DND-41 (cell line): Measurements from ENCODE around the gene ARSJ.
"Not testable (repeated sequence)": the region's sequence is repeated elsewhere in the genome, so short reads cannot be mapped to it uniquely, and the experiment has no call there.

ENCODE experiments used
- EZH2 ChIP-seq: IDR thresholded peaks from 3 replicates; pipeline ENCODE4 v1.6.1; 2012; ENCODE audit warnings: borderline replicate concordance, low read depth, mild to moderate bottlenecking, moderate library complexity, low read length, inconsistent platforms; ENCODE audit not compliant: severe bottlenecking
- TF ChIP-seq, protein P1 (sequence below): IDR thresholded peaks from 2 replicates; pipeline ENCODE4 v1.5.1; 2012; ENCODE audit warnings: borderline replicate concordance, low read length, moderate library complexity, mild to moderate bottlenecking; ENCODE audit not compliant: poor library complexity, severe bottlenecking; ENCODE audit errors: extremely low read depth

DNA sequence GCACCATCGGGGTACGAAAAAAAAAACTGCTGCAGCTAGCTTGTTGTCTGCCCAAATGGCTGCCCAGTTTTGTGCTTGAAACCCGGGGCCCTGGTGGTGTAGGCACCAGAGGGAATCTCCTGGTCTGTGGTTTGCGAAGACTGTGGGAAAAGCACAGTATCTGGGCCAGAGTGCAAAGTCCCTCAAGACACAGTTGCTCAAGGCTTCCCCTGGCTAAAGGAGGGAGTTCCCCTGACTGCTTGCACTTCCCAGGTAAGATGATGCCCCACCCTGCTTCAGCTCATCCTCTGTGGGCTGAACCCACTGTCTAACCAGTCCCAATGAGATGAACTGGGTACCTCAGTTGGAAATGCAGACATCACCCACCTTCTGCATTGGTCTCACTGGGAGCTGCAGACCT lies 33.8 kb upstream of the ARSJ start:
- TF ChIP-seq, protein P1, sequence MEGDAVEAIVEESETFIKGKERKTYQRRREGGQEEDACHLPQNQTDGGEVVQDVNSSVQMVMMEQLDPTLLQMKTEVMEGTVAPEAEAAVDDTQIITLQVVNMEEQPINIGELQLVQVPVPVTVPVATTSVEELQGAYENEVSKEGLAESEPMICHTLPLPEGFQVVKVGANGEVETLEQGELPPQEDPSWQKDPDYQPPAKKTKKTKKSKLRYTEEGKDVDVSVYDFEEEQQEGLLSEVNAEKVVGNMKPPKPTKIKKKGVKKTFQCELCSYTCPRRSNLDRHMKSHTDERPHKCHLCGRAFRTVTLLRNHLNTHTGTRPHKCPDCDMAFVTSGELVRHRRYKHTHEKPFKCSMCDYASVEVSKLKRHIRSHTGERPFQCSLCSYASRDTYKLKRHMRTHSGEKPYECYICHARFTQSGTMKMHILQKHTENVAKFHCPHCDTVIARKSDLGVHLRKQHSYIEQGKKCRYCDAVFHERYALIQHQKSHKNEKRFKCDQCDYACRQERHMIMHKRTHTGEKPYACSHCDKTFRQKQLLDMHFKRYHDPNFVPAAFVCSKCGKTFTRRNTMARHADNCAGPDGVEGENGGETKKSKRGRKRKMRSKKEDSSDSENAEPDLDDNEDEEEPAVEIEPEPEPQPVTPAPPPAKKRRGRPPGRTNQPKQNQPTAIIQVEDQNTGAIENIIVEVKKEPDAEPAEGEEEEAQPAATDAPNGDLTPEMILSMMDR, result not testable (repeated sequence)
- not testable (repeated sequence) for TF ChIP-seq EZH2
